Esophagus muscularis mucosa (tissue), 4 donors: ENCODE data around the gene PRRC2C. TPM values are rescaled to one million over a fixed set of nuclear protein-coding genes. Genes with fewer than 3 reads are reported as not detected.
"Not testable (repeated sequence)": the region's sequence is repeated elsewhere in the genome, so short reads cannot be mapped to it uniquely, and the experiment has no call there.

Experiments used
- DNase-seq: peaks from one replicate; pipeline ENCODE4 v3.0.0-alpha.2; 2017; ENCODE audit errors: extremely low spot score
- H3K27ac ChIP-seq, 4 donors: fragments of 200-600 bp; sonication (generic); replicated peaks in 1 of 4; 1 replicate in 3 of 4; 2 replicates in 1 of 4; pipeline ENCODE4 v1.5.1; 2016 to 2019; ENCODE audit warnings: mild to moderate bottlenecking in 1 of 4
- H3K27me3 ChIP-seq, 4 donors: fragments of 200-600 bp; sonication (generic); one replicate each; pipeline versions ENCODE4 v1.5.1 to v1.6.0; 2016 to 2019
- H3K36me3 ChIP-seq, 4 donors: fragments of 200-600 bp; sonication (generic); one replicate each; pipeline ENCODE4 v1.5.1; 2016 to 2019
- H3K4me1 ChIP-seq, 4 donors: fragments of 200-600 bp; sonication (generic); one replicate each; pipeline ENCODE4 v1.5.1; 2016 to 2019
- H3K4me3 ChIP-seq, 4 donors: fragments of 200-600 bp; sonication (generic); 1 replicate in 2 of 4; 2 replicates in 2 of 4; pipeline ENCODE4 v1.5.1; 2016 to 2019; ENCODE audit warnings: mild to moderate bottlenecking in 4 of 4, moderate library complexity in 1 of 4
- H3K9me3 ChIP-seq, 4 donors: fragments of 200-600 bp; sonication (generic); 1 replicate in 3 of 4; 2 replicates in 1 of 4; pipeline ENCODE4 v1.5.1; 2016 to 2019
- CTCF ChIP-seq, 3 experiments: fragments of 200-600 bp in 2 of 3; fragments of 450-650 bp in 1 of 3; sonication (generic) in 2 of 3; IDR thresholded peaks; one replicate each; pipeline ENCODE4 v1.5.1; 2017 to 2019; ENCODE audit warnings: antibody characterized with exemption in 3 of 3, mild to moderate bottlenecking in 2 of 3, moderate library complexity in 1 of 3
- EP300 ChIP-seq: sonication (generic); formaldehyde crosslinking; IDR thresholded peaks from one replicate; pipeline ENCODE4 v1.6.1; 2017; ENCODE audit warnings: antibody characterized with exemption
- POLR2A ChIP-seq: fragments of 450-650 bp; IDR thresholded peaks from one replicate; pipeline ENCODE4 v1.6.1; 2017; ENCODE audit warnings: antibody characterized with exemption, moderate library complexity, mild to moderate bottlenecking, low read depth
- POLR2AphosphoS5 ChIP-seq, 2 donors: sonication (generic); formaldehyde crosslinking; IDR thresholded peaks; one replicate each; pipeline ENCODE4 v1.6.1; 2017; ENCODE audit warnings: antibody characterized with exemption in 2 of 2
- WGBS: methylation state at CpG from one replicate; pipeline ENCODE4 v1.1.5; 2018; 5-methylcytosine and 5-hydroxymethylcytosine counted together
- intact Hi-C: fragments of 100-400 bp; cut with DNase I; formaldehyde crosslinking; loops from one replicate; pipeline ENCODE4 v1.15.1; 2023
- total RNA-seq, 4 donors: library from RNA; depleted of rRNA; stranded (reverse); fragments of >200 nt; gene quantifications; one replicate each; pipeline versions ENCODE4 v1.1.0 to v1.2.1, GENCODE V29; 2016

Gene PRRC2C
- total RNA-seq, 4 donors from 2014 or later: 63.8 to 79.3 (median 66.6) TPM

DNA sequence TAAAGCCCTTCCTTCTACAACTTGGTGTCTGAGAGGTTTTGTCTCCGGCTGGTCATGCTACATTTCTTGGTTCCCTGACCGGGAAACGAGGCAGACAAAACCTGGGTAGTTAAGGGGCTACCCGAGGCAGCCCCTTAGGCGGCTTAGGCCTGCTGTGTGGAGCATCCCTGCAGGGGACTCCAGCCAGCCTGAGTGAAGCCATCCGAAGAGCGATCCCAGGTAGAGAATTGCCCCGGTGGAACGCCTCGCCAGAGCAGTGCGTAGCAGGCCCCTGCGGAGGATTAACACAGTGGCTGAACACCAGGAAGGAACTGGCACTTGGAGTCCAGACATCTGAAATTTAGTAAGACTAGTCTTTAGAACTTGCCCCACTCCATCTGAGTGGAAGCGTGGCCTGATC, 115.5 kb downstream of the PRRC2C start:
- WGBS: 94% methylated on average over 7 of the region's 13 CpGs

GRCh38 chr1:171603042-171603441, 117.7 kb downstream of the PRRC2C start:
- H3K27ac ChIP-seq, H3K9me3 ChIP-seq, H3K4me1 ChIP-seq, H3K4me3 ChIP-seq, intact Hi-C loops, DNase-seq, H3K36me3 ChIP-seq, H3K27me3 ChIP-seq: not testable (repeated sequence)
- 91% methylated on average over 6 of the region's 6 CpGs for WGBS

More for the DNA sequence above, 115.5 kb downstream of the PRRC2C start:
- Histone ChIP-seq H3K36me3 (no peaks in the 10 kb centered on the region), H3K27ac (no peak overlapping the region), H3K4me1 (no peaks in the 10 kb centered on the region), H3K27me3 (no peaks in the 10 kb centered on the region), H3K4me3 (no peak overlapping the region), H3K9me3 (no peaks in the 10 kb centered on the region)
- intact Hi-C loops: no loop called here
- DNase-seq: no peak
- TF ChIP-seq EP300 (no peak), POLR2A (no peak)

DNA sequence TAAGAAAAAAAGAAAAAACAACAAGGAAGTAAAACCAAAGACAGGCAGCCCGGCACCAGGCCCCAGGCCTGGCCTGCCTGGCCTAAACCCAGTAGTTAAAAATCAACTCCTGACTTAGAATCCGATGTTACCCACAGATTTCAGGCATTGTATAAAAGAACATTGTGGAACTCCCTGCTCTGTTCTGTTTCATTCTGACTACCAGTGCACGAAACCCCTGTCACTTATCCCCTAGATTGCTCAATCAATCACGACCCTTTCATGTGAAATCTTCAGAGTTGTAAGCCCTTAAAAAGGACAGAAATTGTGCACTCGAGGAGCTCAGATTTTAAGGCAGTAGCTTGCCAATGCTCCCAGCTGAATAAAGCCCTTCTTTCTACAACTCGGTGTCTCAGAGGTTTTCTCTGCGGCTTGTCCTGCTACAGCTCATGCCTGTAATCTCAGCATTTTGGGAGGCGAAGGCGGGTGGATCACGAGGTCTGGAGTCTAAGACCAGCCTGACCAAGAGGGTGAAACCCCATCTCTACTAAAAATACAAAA, 121.1 kb downstream of the PRRC2C start:
- Histone ChIP-seq H3K27ac (no peak overlapping the region), H3K4me3 (no peak overlapping the region), H3K9me3 (no peaks in the 10 kb centered on the region), H3K4me1 (no peaks in the 10 kb centered on the region), H3K27me3 (no peaks in the 10 kb centered on the region), H3K36me3 (no peaks in the 10 kb centered on the region)
- no peak for TF ChIP-seq CTCF (IDR thresholded peaks at IDR 0.05)
- no peak for TF ChIP-seq EP300
- TF ChIP-seq POLR2A: no peak
- TF ChIP-seq POLR2AphosphoS5 (IDR thresholded peaks at IDR 0.05): no peak
- 75% methylated on average over 10 of the region's 10 CpGs for WGBS
- intact Hi-C loops: no loop called here
- no peak for DNase-seq

DNA sequence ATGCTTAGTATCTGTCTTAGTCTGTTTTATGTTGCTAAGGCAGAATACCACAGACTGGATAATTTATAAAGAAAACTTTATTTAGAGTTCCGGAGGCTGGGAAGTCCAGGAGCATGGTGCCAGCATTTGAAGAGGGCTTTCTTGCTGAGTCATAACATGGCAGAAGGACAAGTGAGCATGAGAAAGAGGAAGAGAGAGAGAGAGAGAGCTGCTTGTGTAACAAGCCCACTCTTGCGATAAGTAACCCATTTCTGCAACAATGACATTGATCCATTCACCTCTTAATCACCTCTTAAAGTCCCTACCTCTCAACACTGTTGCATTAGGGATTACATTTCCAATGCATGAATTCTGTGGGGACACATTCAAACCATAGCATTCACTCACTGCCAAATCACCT, 125.1 kb downstream of the PRRC2C start:
- TF ChIP-seq EP300 (no peak), POLR2AphosphoS5 (IDR thresholded peaks at IDR 0.05) (no peak), POLR2A (no peak), CTCF (IDR thresholded peaks at IDR 0.05) (no peak)
- no peak for DNase-seq
- WGBS: 81% methylated on average over 2 of the region's 2 CpGs
- H3K4me1 ChIP-seq: no peaks in the 10 kb centered on the region
- H3K36me3 ChIP-seq: no peaks in the 10 kb centered on the region
- H3K27ac ChIP-seq: no peak overlapping the region
- H3K4me3 ChIP-seq: no peak overlapping the region
- intact Hi-C loops: no loop called here
- no peaks in the 10 kb centered on the region for H3K9me3 ChIP-seq
- no peaks in the 10 kb centered on the region for H3K27me3 ChIP-seq

DNA sequence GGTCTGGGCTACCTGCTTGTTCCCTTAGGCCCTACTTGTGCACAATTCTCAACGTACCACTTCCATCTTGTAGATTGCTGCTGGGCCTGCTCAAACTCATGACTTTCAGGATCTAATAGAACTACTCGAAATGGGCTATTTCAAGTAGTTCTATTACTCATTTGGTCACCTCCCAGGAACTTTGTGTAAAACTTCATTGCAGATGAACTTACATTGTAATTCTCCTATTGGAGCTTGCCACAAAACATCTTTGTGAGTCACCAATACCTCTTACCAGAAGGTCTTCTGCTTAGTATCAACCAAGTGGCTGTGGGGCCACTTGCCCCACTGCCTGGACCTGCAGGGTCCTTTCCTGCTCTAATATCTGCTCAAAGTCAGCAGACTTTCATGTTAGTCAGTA, 126.0 kb downstream of the PRRC2C start:
- H3K9me3 ChIP-seq: no peaks in the 10 kb centered on the region
- DNase-seq: no peak

More for the DNA sequence above, 126.0 kb downstream of the PRRC2C start:
- Histone ChIP-seq H3K27ac (no peak overlapping the region), H3K4me3 (no peak overlapping the region), H3K36me3 (no peaks in the 10 kb centered on the region), H3K27me3 (no peaks in the 10 kb centered on the region), H3K4me1 (no peaks in the 10 kb centered on the region)
- intact Hi-C loops: no loop called here
- whole genome bisulfite sequencing: 82% methylated on average over 2 of the region's 2 CpGs
- TF ChIP-seq POLR2AphosphoS5 (IDR thresholded peaks at IDR 0.05): no peak
- TF ChIP-seq CTCF (IDR thresholded peaks at IDR 0.05): no peak
- TF ChIP-seq EP300: no peak
- no peak for TF ChIP-seq POLR2A
